Measurements from ENCODE around the gene HES6. TPM values are rescaled to one million over a fixed set of nuclear protein-coding genes. Genes with fewer than 3 reads are reported as not detected.

The HES6 gene
- total and polyA plus RNA-seq, 2 of the 8 experiments (the other 6 are each of a cell fraction or from before 2014, with no cell fraction given) = 32.6 to 36.3 TPM

GRCh38 chr2:238272156-238272555, 32.3 kb upstream of the HES6 start:
- CTCF ChIA-PET (ENCODE audit: partially characterized antibody) = interaction anchor here (0.6 to 18.9 kb wide), 5 partner anchors 12 to 414 kb away, joined by 3 to 298 read pairs (median 23); partner anchors contain the start of gene PER2
- no peak overlapping the region for H3K4ac ChIP-seq (replicated peaks; ENCODE audit: insufficient read length, low read depth, low read length)
- DNase-seq (ENCODE audit: low read depth in 1 of 2, low spot score in 2 of 2) (no peak), FAIRE-seq (no peak)
- no peak overlapping the region for H2AFZ ChIP-seq (ENCODE audit: low read length)
- no peak overlapping the region for H3K27ac ChIP-seq (ENCODE audit: low read depth, low read length)
- no peaks in the 10 kb centered on the region for H3K79me1 ChIP-seq (ENCODE audit: low read depth, low read length)
- 95% methylated on average over 3 of the region's 4 CpGs; no CpG with 5 or more reads in 1 of the 2 experiments for WGBS, 2 experiments (ENCODE audit: extremely low coverage in 1 of 2, insufficient coverage in 1 of 2, insufficient read length in 1 of 2, insufficient replicate concordance in 2 of 2, low coverage in 1 of 2, low lambda C conversion rate in 2 of 2, missing lambda C conversion rate in 1 of 2)
- H3K18ac ChIP-seq (ENCODE audit: extremely low read depth, low read length) = no peak overlapping the region
- H3K56ac ChIP-seq (replicated peaks; ENCODE audit: insufficient read length, low read depth, low read length) = no peak overlapping the region
- no peak overlapping the region for H3K4me3 ChIP-seq (ENCODE audit: extremely low read depth in 1 of 4, insufficient read depth in 2 of 4, low read depth in 3 of 4, low read length in 4 of 4)
- H3K4me1 ChIP-seq (replicated peaks in 1 of 4; ENCODE audit: control insufficient read depth in 3 of 4, insufficient read depth in 4 of 4, low read length in 3 of 4) = no peaks in the 10 kb centered on the region
- H3K14ac ChIP-seq (ENCODE audit: insufficient read length) = no peak overlapping the region
- no peak overlapping the region for H2AK5ac ChIP-seq (ENCODE audit: low read depth, low read length)
- peaks cover 0 to 3% (median 0%) of the 10 kb centered on the region in 4 experiments; a peak in 2 of 8 replicates for H3K36me3 ChIP-seq (ENCODE audit: control insufficient read depth in 2 of 4, insufficient read depth in 4 of 4, low read length in 3 of 4)
- no peak overlapping the region for H2BK120ac ChIP-seq (replicated peaks; ENCODE audit: low read depth, low read length)
- no peaks in the 10 kb centered on the region for H3K23me2 ChIP-seq (ENCODE audit: low read depth, low read length)
- H4K91ac ChIP-seq (replicated peaks; ENCODE audit: insufficient read length, low read length) = no peak overlapping the region
- no peak overlapping the region for H3K9ac ChIP-seq (replicated peaks in 1 of 4; ENCODE audit: extremely low read depth in 1 of 4, low read depth in 3 of 4, low read length in 3 of 4)
- H3K27me3 ChIP-seq (replicated peaks in 1 of 4; ENCODE audit: control insufficient read depth in 3 of 4, extremely low read depth in 1 of 4, insufficient read depth in 3 of 4, low read length in 3 of 4) = no peaks in the 10 kb centered on the region
- no peak overlapping the region for H3K23ac ChIP-seq (ENCODE audit: insufficient read length)
- H2BK15ac ChIP-seq (ENCODE audit: low read length) = no peak overlapping the region
- no peak overlapping the region for H4K5ac ChIP-seq (ENCODE audit: insufficient read length, low read depth, low read length)
- H2BK20ac ChIP-seq (ENCODE audit: low read length) = no peak overlapping the region
- no peak overlapping the region for H2BK5ac ChIP-seq (ENCODE audit: low read depth, low read length)
- H3K4me2 ChIP-seq (ENCODE audit: insufficient read depth in 1 of 2, low read depth in 2 of 2, low read length in 2 of 2) = no peak overlapping the region
- H4K8ac ChIP-seq (ENCODE audit: extremely low read depth, insufficient read depth, low read length) = no peak overlapping the region
- H2BK12ac ChIP-seq (ENCODE audit: low read depth, low read length) = no peak overlapping the region
- no peaks in the 10 kb centered on the region for H3K79me2 ChIP-seq (ENCODE audit: control insufficient read depth in 1 of 2, insufficient read depth in 2 of 2, low read length in 2 of 2)
- no peaks in the 10 kb centered on the region for H3K9me3 ChIP-seq (ENCODE audit: insufficient read depth in 2 of 2, low read depth in 1 of 2, low read length in 1 of 2)
- POLR2A ChIA-PET (ENCODE audit: partially characterized antibody) = no interaction called here
- peaks cover 0 to 2% of the 10 kb centered on the region in 2 experiments for H4K20me1 ChIP-seq (replicated peaks in 1 of 2; ENCODE audit: control insufficient read depth in 1 of 2, insufficient read depth in 2 of 2, low read length in 2 of 2)
- TF ChIP-seq BACH1 (IDR thresholded peaks at IDR 0.05; ENCODE audit: low read length) (no peak), CREB1 (IDR thresholded peaks at IDR 0.05) (no peak), SP1 (IDR thresholded peaks at IDR 0.05; ENCODE audit: low read depth, low read length) (no peak), CTCF (IDR thresholded peaks at IDR 0.05; ENCODE audit: control extremely low read depth in 1 of 3, insufficient read depth in 1 of 3, low read depth in 1 of 3, low read length in 3 of 3) (no peak)
